ENCODE measurements around the gene SNRPD2. TPM values are rescaled to one million over a fixed set of nuclear protein-coding genes. Genes with fewer than 3 reads are reported as not detected.

Gene SNRPD2
- total and polyA plus RNA-seq, 2 of the 8 experiments (the other 6 are each of a cell fraction or from before 2014, with no cell fraction given) = 645 to 759 TPM

DNA sequence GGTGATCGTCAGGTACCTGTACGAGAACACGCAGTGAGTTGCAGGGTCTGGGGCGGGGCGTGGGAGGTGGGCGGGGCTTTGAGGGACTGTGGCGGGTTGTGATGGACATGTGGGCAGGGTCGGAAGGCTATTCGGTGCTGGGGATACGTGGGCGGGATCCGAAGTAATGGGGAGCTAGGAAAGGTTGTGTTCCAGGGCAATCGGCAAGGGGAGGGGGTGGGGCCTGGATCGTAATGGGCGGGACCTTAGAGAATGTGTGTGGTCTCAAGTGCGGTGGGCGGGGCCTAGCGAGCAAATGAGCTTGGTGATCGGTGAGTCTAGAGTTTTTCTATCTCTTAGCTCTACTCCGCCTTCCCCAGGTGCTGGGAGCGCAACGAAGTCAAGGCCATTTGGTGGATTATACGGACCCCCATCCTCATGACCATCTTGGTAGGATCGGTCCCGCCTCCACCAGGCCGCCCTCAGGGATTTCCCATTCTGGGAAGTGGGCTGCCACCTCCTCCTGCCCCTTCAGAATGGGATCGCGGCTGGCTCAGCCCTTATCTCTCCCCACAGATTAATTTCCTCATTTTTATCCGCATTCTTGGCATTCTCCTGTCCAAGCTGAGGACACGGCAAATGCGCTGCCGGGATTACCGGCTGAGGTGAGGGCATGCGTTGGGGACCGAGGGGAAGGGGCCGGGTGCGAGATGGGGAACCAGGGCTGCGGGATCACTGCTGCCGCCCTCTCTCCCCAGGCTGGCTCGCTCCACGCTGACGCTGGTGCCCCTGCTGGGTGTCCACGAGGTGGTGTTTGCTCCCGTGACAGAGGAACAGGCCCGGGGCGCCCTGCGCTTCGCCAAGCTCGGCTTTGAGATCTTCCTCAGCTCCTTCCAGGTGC lies 14.2 kb downstream of the SNRPD2 start:
- H3K36me3 ChIP-seq (ENCODE audit: control insufficient read depth in 2 of 4, insufficient read depth in 4 of 4, low read length in 3 of 4) = no peaks in the 10 kb centered on the region
- peak overlapping the region in 2 of 4 experiments; percentile 34 to 39; a peak in 2 of 7 replicates for H3K9ac ChIP-seq (replicated peaks in 1 of 4; ENCODE audit: extremely low read depth in 1 of 4, low read depth in 3 of 4, low read length in 3 of 4)
- H4K8ac ChIP-seq (ENCODE audit: extremely low read depth, insufficient read depth, low read length) = peak overlapping the region; percentile 87
- DNase-seq (ENCODE audit: low read depth in 1 of 2, low spot score in 2 of 2) (peak; percentile 96 to 99), FAIRE-seq (peak; percentile 95)
- no peak overlapping the region; the same call in 1 of the 2 replicates for H2BK15ac ChIP-seq (ENCODE audit: low read length)
- peak overlapping the region; percentile 66; the same call in 1 of the 2 replicates for H2BK5ac ChIP-seq (ENCODE audit: low read depth, low read length)
- peak overlapping the region; percentile 74 to 89 for H3K4me2 ChIP-seq (ENCODE audit: insufficient read depth in 1 of 2, low read depth in 2 of 2, low read length in 2 of 2)
- H2BK20ac ChIP-seq (ENCODE audit: low read length) = no peak overlapping the region
- peaks cover 0 to 9% (median 0%) of the 10 kb centered on the region in 4 experiments; a peak in 4 of 7 replicates for H3K27me3 ChIP-seq (replicated peaks in 1 of 4; ENCODE audit: control insufficient read depth in 3 of 4, extremely low read depth in 1 of 4, insufficient read depth in 3 of 4, low read length in 3 of 4)
- ChIA-PET CTCF (ENCODE audit: partially characterized antibody) (interaction anchor here (0.5 to 9.6 kb wide), 20 partner anchors 14 to 1036 kb away, joined by 3 to 98 read pairs (median 4); partner anchors contain the start of genes PPM1N, QPCTL, SIX5 and SNRPD2), POLR2A (ENCODE audit: partially characterized antibody) (interaction anchor here (0.6 to 3.7 kb wide), 15 partner anchors 8 to 286 kb away, joined by 3 to 32 read pairs (median 4); partner anchors contain the start of genes GIPR, QPCTL, SIX5 and SNRPD2)
- no peaks in the 10 kb centered on the region for H4K20me1 ChIP-seq (replicated peaks in 1 of 2; ENCODE audit: control insufficient read depth in 1 of 2, insufficient read depth in 2 of 2, low read length in 2 of 2)
- no peaks in the 10 kb centered on the region for H3K9me3 ChIP-seq (ENCODE audit: insufficient read depth in 2 of 2, low read depth in 1 of 2, low read length in 1 of 2)
- H2AK5ac ChIP-seq (ENCODE audit: low read depth, low read length) = no peak overlapping the region
- no peaks in the 10 kb centered on the region for H3K79me1 ChIP-seq (ENCODE audit: low read depth, low read length)
- no peak overlapping the region for H3K56ac ChIP-seq (replicated peaks; ENCODE audit: insufficient read length, low read depth, low read length)
- peaks cover 0 to 9% (median 5%) of the 10 kb centered on the region in 4 experiments; a peak in 5 of 7 replicates for H3K4me1 ChIP-seq (replicated peaks in 1 of 4; ENCODE audit: control insufficient read depth in 3 of 4, insufficient read depth in 4 of 4, low read length in 3 of 4)
- peak overlapping the region; percentile 6 for H4K91ac ChIP-seq (replicated peaks; ENCODE audit: insufficient read length, low read length)
- H3K4ac ChIP-seq (replicated peaks; ENCODE audit: insufficient read length, low read depth, low read length) = no peak overlapping the region
- H3K79me2 ChIP-seq (ENCODE audit: control insufficient read depth in 1 of 2, insufficient read depth in 2 of 2, low read length in 2 of 2) = no peaks in the 10 kb centered on the region
- no peak overlapping the region for H3K27ac ChIP-seq (ENCODE audit: low read depth, low read length)
- no peak overlapping the region for H3K23ac ChIP-seq (ENCODE audit: insufficient read length)
- H3K18ac ChIP-seq (ENCODE audit: extremely low read depth, low read length) = peak overlapping the region; percentile 42
- H4K5ac ChIP-seq (ENCODE audit: insufficient read length, low read depth, low read length) = no peak overlapping the region
- H3K14ac ChIP-seq (ENCODE audit: insufficient read length) = no peak overlapping the region
- peak overlapping the region; percentile 66; the same call in 1 of the 2 replicates for H2AFZ ChIP-seq (ENCODE audit: low read length)
- 4% methylated on average over 39 of the region's 49 CpGs; no CpG with 5 or more reads in 1 of the 2 experiments for WGBS, 2 experiments (ENCODE audit: extremely low coverage in 1 of 2, insufficient coverage in 1 of 2, insufficient read length in 1 of 2, insufficient replicate concordance in 2 of 2, low coverage in 1 of 2, low lambda C conversion rate in 2 of 2, missing lambda C conversion rate in 1 of 2)
- peaks cover 10% of the 10 kb centered on the region for H3K23me2 ChIP-seq (ENCODE audit: low read depth, low read length)
- H2BK12ac ChIP-seq (ENCODE audit: low read depth, low read length) = no peak overlapping the region
- H2BK120ac ChIP-seq (replicated peaks; ENCODE audit: low read depth, low read length) = no peak overlapping the region
- H3K4me3 ChIP-seq (ENCODE audit: extremely low read depth in 1 of 4, insufficient read depth in 2 of 4, low read depth in 3 of 4, low read length in 4 of 4) = peak overlapping the region; percentile 64 to 88 (median 74)
- TF ChIP-seq TBP (IDR thresholded peaks at IDR 0.05; ENCODE audit: low read depth, low read length) (peak; percentile 37; the same call in 1 of the 2 replicates), SP1 (IDR thresholded peaks at IDR 0.05; ENCODE audit: low read depth, low read length) (peak; percentile 80), BRCA1 (IDR thresholded peaks at IDR 0.05; ENCODE audit: low read depth, low read length) (no peak), CHD2 (IDR thresholded peaks at IDR 0.05; ENCODE audit: low read length) (no peak), JUND (IDR thresholded peaks at IDR 0.05; ENCODE audit: low read length) (0 out of 2 replicates have a peak, but pooled peaks have one; percentile 18), CHD1 (IDR thresholded peaks at IDR 0.05; ENCODE audit: low read depth, low read length) (0 out of 2 replicates have a peak, but pooled peaks have one; percentile 45), EGR1 (IDR thresholded peaks at IDR 0.05; ENCODE audit: borderline replicate concordance, low read depth, low read length) (peak; percentile 92; the same call in 1 of the 2 replicates), MAFK (IDR thresholded peaks at IDR 0.05; ENCODE audit: low read depth, low read length) (no peak), CBX8 (IDR thresholded peaks at IDR 0.05; ENCODE audit: borderline replicate concordance, low read depth, low read length) (no peak), SIN3A (conservative IDR thresholded peaks at IDR 0.05 in 1 of 2, IDR thresholded peaks at IDR 0.05 in 1 of 2; ENCODE audit: low read depth in 1 of 2, low read length in 2 of 2) (peak in 1 of 2 experiments; percentile 63; a peak in 2 of 4 replicates), RAD21 (IDR thresholded peaks at IDR 0.05 in 1 of 2, conservative IDR thresholded peaks at IDR 0.05 in 1 of 2; ENCODE audit: low read depth in 2 of 2, low read length in 2 of 2) (no peak)

All from H1 (cell line).